ENCODE data around the gene LAMB1.
"Not testable (repeated sequence)": the region's sequence is repeated elsewhere in the genome, so short reads cannot be mapped to it uniquely, and the experiment has no call there.

Gene LAMB1

DNA sequence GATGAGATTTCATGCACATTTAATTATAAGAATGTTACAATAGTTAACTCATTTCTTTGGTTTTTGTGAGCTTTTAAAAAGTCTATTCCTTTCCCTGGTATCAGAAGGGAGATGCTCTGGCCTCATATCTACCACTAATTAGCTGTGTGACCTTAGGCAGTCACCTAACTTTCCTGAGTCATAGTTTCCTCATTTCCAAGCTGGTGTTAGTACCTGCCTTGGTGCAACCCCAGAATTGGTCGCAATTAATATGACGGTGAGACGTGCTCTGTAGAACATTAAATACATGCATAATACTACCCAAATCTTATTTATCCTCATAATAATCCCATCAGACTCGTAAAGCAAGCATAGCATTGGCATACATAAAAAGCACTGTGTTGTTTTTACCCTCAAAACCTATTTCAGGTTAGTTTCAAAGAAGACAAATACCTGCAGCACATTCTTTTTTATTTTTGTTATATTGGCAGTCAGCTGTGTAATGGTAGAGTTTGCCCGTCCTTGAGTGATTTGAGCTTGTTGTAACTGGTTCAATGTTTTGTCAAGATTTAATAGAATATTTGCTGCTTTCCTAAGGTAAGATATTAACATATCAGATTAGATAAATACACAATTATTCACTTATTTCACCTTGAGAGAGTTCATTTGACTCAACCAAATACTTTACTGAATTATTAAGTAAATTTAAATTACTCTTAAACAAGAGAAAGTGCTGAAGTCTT lies 31.0 kb upstream of the LAMB1 start:
- DNase-seq (ENCODE audit: low read depth, low spot score), result no peak
- H3K4me3 ChIP-seq (ENCODE audit: low read depth, low read length), result no peak overlapping the region
- POLR2A ChIA-PET, result no interaction called here
- CTCF ChIA-PET, result interaction anchor here (0.6 to 0.7 kb wide), 3 partner anchors 34 to 527 kb away, joined by 3 read pairs; no protein-coding TSS in a partner anchor
- TF ChIP-seq, protein P1, sequence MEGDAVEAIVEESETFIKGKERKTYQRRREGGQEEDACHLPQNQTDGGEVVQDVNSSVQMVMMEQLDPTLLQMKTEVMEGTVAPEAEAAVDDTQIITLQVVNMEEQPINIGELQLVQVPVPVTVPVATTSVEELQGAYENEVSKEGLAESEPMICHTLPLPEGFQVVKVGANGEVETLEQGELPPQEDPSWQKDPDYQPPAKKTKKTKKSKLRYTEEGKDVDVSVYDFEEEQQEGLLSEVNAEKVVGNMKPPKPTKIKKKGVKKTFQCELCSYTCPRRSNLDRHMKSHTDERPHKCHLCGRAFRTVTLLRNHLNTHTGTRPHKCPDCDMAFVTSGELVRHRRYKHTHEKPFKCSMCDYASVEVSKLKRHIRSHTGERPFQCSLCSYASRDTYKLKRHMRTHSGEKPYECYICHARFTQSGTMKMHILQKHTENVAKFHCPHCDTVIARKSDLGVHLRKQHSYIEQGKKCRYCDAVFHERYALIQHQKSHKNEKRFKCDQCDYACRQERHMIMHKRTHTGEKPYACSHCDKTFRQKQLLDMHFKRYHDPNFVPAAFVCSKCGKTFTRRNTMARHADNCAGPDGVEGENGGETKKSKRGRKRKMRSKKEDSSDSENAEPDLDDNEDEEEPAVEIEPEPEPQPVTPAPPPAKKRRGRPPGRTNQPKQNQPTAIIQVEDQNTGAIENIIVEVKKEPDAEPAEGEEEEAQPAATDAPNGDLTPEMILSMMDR (IDR thresholded peaks at IDR 0.05; ENCODE audit: insufficient read depth, low read length, missing control alignments), result no peak

DNA sequence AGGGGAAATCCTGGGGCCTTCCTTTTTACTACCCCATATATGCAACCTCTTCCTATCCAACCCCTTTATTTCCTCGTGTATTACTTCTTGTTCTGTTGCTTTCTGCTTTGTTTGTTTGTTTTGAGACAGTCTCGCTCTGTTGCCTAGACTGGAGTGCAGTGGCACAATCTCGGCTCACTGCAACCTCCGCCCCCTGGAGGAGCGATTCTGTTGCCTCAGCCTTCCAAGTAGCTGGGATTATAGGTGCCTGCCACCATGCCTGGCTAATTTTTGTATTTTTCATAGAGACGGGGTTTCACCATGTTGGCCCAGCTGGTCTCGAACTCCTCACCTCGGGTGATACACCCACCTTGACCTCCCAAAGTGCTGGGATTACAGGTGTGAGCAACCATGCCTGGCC lies 30.3 kb upstream of the LAMB1 start:
- POLR2A ChIA-PET; DNase-seq (ENCODE audit: low read depth, low spot score): not testable (repeated sequence)
- CTCF ChIA-PET, result interaction anchor here (0.6 to 0.7 kb wide), 2 partner anchors 36 to 528 kb away, joined by 3 read pairs; no protein-coding TSS in a partner anchor

DNA sequence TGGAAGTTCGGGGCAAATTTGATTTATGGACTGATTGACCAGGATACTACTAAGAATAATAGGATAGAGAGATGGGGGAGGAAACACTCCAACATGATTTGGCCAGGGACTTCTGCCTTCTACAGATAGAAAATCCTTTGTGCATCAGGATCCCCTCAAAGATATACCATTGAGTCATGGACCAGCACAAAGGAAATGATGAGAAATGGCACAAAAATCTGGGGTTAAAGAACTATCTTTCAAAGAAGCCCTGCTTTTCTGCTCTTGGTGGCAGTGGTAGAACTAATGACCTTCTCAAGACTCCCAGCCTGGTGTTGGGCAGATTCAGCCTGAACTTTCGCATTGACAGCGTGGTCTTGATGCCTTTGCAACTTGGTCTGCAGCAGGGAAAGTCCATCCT lies 27.6 kb upstream of the LAMB1 start:
- CTCF ChIA-PET, result interaction anchor here (1.2 to 1.3 kb wide), 2 partner anchors 14 to 29 kb away, joined by 3 to 4 read pairs; no protein-coding TSS in a partner anchor
- POLR2A ChIA-PET, result no interaction called here
- DNase-seq (ENCODE audit: low read depth, low spot score), result no peak
- TF ChIP-seq, protein P1 (IDR thresholded peaks at IDR 0.05; ENCODE audit: insufficient read depth, low read length, missing control alignments), result no peak
- no peak overlapping the region for H3K4me3 ChIP-seq (ENCODE audit: low read depth, low read length)

More for the DNA sequence above, 30.3 kb upstream of the LAMB1 start:
- not testable (repeated sequence) for H3K4me3 ChIP-seq (ENCODE audit: low read depth, low read length)

DNA sequence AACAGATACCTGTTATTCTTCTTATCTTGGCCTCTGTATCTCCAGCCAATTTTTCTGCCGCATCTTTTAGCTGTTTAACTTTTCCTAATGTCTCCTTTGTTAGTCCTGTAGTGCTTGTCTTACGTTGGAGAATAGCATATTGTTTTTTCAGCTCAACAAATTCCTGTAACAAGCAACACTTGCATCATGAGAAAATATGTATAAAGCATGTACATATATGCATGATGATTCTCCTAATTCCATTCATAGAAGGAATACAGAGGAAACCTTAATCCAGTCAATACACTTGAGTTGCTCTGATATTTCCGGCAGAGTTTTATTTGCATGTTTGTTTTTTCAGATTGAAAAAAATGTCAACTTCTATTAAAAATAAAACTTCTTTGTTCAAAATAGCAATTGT lies 26.1 kb upstream of the LAMB1 start:
- TF ChIP-seq, protein P1 (IDR thresholded peaks at IDR 0.05; ENCODE audit: insufficient read depth, low read length, missing control alignments), result no peak
- POLR2A ChIA-PET, result no interaction called here
- CTCF ChIA-PET, result interaction anchor here (5.5 kb wide), 1 partner anchor 13 kb away, joined by 29 read pairs; no protein-coding TSS in a partner anchor
- DNase-seq (ENCODE audit: low read depth, low spot score), result no peak
- H3K4me3 ChIP-seq (ENCODE audit: low read depth, low read length), result no peak overlapping the region

DNA sequence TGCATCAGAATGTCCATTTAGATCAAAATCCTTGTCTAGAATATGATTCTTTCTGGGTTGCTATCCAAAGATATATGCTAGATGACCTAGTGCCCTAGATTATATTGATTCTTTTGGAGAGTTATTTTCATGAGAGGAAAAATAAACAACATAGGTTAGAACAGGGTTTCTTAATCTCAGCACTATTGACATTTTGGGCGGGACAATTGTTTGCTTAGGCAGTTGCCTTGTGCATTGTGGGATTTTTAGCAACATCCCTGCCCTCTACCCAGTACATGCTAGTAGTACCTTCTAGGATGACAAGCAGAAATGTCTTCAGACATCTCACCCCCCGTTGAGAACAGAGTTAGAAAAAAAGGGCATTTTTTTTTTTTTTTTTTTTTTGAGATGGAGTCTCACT lies 25.1 kb upstream of the LAMB1 start:
- H3K4me3 ChIP-seq (ENCODE audit: low read depth, low read length), result no peak overlapping the region
- DNase-seq (ENCODE audit: low read depth, low spot score), result no peak
- TF ChIP-seq, protein P1 (IDR thresholded peaks at IDR 0.05; ENCODE audit: insufficient read depth, low read length, missing control alignments), result no peak
- POLR2A ChIA-PET, result no interaction called here
- CTCF ChIA-PET, result interaction anchor here (5.5 kb wide), 1 partner anchor 12 kb away, joined by 29 read pairs; no protein-coding TSS in a partner anchor

DNA sequence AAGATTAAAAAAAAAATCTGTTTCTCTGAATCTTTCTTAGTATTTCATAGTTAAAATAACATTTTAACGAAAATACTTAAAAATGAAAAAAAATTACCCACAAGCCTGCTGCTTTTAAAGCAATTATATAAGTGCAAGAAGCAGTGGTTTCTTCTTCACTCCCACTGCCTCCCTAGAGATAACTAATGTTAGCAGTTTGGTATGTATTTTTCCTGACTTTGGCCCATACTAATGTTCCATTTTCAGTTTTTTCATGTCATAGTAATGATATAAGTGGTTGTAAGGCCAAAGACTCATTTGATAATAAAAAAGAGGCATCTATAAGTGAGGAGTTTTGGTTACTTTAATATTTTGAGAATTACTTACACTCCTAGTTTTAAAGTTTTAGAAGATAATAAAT lies 24.3 kb upstream of the LAMB1 start:
- no peak for DNase-seq (ENCODE audit: low read depth, low spot score)
- ChIA-PET CTCF (interaction anchor here (5.5 kb wide), 1 partner anchor 11 kb away, joined by 29 read pairs; no protein-coding TSS in a partner anchor), POLR2A (no interaction called here)
- no peak overlapping the region for H3K4me3 ChIP-seq (ENCODE audit: low read depth, low read length)
- TF ChIP-seq, protein P1 (IDR thresholded peaks at IDR 0.05; ENCODE audit: insufficient read depth, low read length, missing control alignments), result no peak
